ENCODE data around the gene SECISBP2. TPM values are rescaled to one million over a fixed set of nuclear protein-coding genes. Genes with fewer than 3 reads are reported as not detected.
"Not testable (repeated sequence)": the region's sequence is repeated elsewhere in the genome, so short reads cannot be mapped to it uniquely, and the experiment has no call there.

Gene SECISBP2
- 61.5 TPM for polyA plus RNA-seq (2013, experiment 1 of 4)
- polyA plus RNA-seq (2013, experiment 2 of 4): 65.2 TPM
- 48.6 TPM for polyA plus RNA-seq (2013, experiment 3 of 4)
- 55.0 TPM for polyA plus RNA-seq (2013, experiment 4 of 4)

GRCh38 chr9:89318123-89319014 lies at the start of gene SECISBP2:
TSS of gene SECISBP2 (plus strand) at chr9:89318500. CDS start at chr9:89318577, 77 bp downstream.
- H3K27me3 ChIP-seq (ENCODE audit: control insufficient read depth, insufficient read depth, low read length, poor library complexity, severe bottlenecking): no peaks in the 10 kb centered on the region
- no peaks in the 10 kb centered on the region for H3K9me3 ChIP-seq (ENCODE audit: control insufficient read depth, low read length)
- H3K36me3 ChIP-seq (ENCODE audit: control insufficient read depth, insufficient read depth, low read length): peaks cover 20% of the 10 kb centered on the region
- peaks cover 17% of the 10 kb centered on the region for H3K4me1 ChIP-seq (ENCODE audit: control insufficient read depth, insufficient read depth, low read length)
- 1% methylated on average over 91 of the region's 91 CpGs for WGBS, 2 experiments
- H3K4me3 ChIP-seq (ENCODE audit: insufficient read depth, low read depth, low read length): peak within 1 kb of the TSS; percentile 63
- peak within 1 kb of the TSS; percentile 99 for H3K27ac ChIP-seq (ENCODE audit: insufficient read depth, low read depth, low read length, poor library complexity, severe bottlenecking)

- Histone ChIP-seq H3K27me3 (ENCODE audit: control insufficient read depth, insufficient read depth, low read length, poor library complexity, severe bottlenecking) (no peaks in the 10 kb centered on the region), H3K27ac (ENCODE audit: insufficient read depth, low read depth, low read length, poor library complexity, severe bottlenecking) (no peak overlapping the region), H3K4me1 (ENCODE audit: control insufficient read depth, insufficient read depth, low read length) (no peaks in the 10 kb centered on the region), H3K9me3 (ENCODE audit: control insufficient read depth, low read length) (peaks cover 2% of the 10 kb centered on the region), H3K36me3 (ENCODE audit: control insufficient read depth, insufficient read depth, low read length) (no peaks in the 10 kb centered on the region), H3K4me3 (ENCODE audit: insufficient read depth, low read depth, low read length) (no peak overlapping the region)
- 62 to 65% methylated on average over 3 of the region's 3 CpGs for WGBS, 2 experiments
Measured at GRCh38 chr9:89273528-89274279, 44.6 kb upstream of the SECISBP2 start.

GRCh38 chr9:89274838-89275237 lies 43.5 kb upstream of the SECISBP2 start:
- no peaks in the 10 kb centered on the region for H3K4me1 ChIP-seq (ENCODE audit: control insufficient read depth, insufficient read depth, low read length)
- no peaks in the 10 kb centered on the region for H3K27me3 ChIP-seq (ENCODE audit: control insufficient read depth, insufficient read depth, low read length, poor library complexity, severe bottlenecking)
- no peaks in the 10 kb centered on the region for H3K36me3 ChIP-seq (ENCODE audit: control insufficient read depth, insufficient read depth, low read length)
- H3K27ac ChIP-seq (ENCODE audit: insufficient read depth, low read depth, low read length, poor library complexity, severe bottlenecking): no peak overlapping the region
- H3K4me3 ChIP-seq (ENCODE audit: insufficient read depth, low read depth, low read length): no peak overlapping the region
- peaks cover 2% of the 10 kb centered on the region for H3K9me3 ChIP-seq (ENCODE audit: control insufficient read depth, low read length)
- 70 to 74% methylated on average over 5 of the region's 5 CpGs for WGBS, 2 experiments

GRCh38 chr9:89276040-89276439 lies 42.3 kb upstream of the SECISBP2 start:
- H3K9me3 ChIP-seq (ENCODE audit: control insufficient read depth, low read length); H3K36me3 ChIP-seq (ENCODE audit: control insufficient read depth, insufficient read depth, low read length); H3K4me1 ChIP-seq (ENCODE audit: control insufficient read depth, insufficient read depth, low read length); H3K27me3 ChIP-seq (ENCODE audit: control insufficient read depth, insufficient read depth, low read length, poor library complexity, severe bottlenecking); H3K27ac ChIP-seq (ENCODE audit: insufficient read depth, low read depth, low read length, poor library complexity, severe bottlenecking); H3K4me3 ChIP-seq (ENCODE audit: insufficient read depth, low read depth, low read length): not testable (repeated sequence)
- WGBS, 2 experiments: 90 to 94% methylated on average over 2 of the region's 2 CpGs

GRCh38 chr9:89277043-89277442 lies 41.3 kb upstream of the SECISBP2 start:
- H3K36me3 ChIP-seq (ENCODE audit: control insufficient read depth, insufficient read depth, low read length): no peaks in the 10 kb centered on the region
- WGBS, 2 experiments: 94 to 96% methylated on average over 2 of the region's 2 CpGs
- no peaks in the 10 kb centered on the region for H3K27me3 ChIP-seq (ENCODE audit: control insufficient read depth, insufficient read depth, low read length, poor library complexity, severe bottlenecking)
- no peaks in the 10 kb centered on the region for H3K4me1 ChIP-seq (ENCODE audit: control insufficient read depth, insufficient read depth, low read length)
- H3K9me3 ChIP-seq (ENCODE audit: control insufficient read depth, low read length): peaks cover 2% of the 10 kb centered on the region
- H3K27ac ChIP-seq (ENCODE audit: insufficient read depth, low read depth, low read length, poor library complexity, severe bottlenecking): no peak overlapping the region
- H3K4me3 ChIP-seq (ENCODE audit: insufficient read depth, low read depth, low read length): no peak overlapping the region

GRCh38 chr9:89277454-89277853 lies 40.8 kb upstream of the SECISBP2 start:
- Histone ChIP-seq H3K9me3 (ENCODE audit: control insufficient read depth, low read length) (peaks cover 2% of the 10 kb centered on the region), H3K36me3 (ENCODE audit: control insufficient read depth, insufficient read depth, low read length) (no peaks in the 10 kb centered on the region), H3K27ac (ENCODE audit: insufficient read depth, low read depth, low read length, poor library complexity, severe bottlenecking) (no peak overlapping the region), H3K4me3 (ENCODE audit: insufficient read depth, low read depth, low read length) (no peak overlapping the region), H3K4me1 (ENCODE audit: control insufficient read depth, insufficient read depth, low read length) (no peaks in the 10 kb centered on the region), H3K27me3 (ENCODE audit: control insufficient read depth, insufficient read depth, low read length, poor library complexity, severe bottlenecking) (no peaks in the 10 kb centered on the region)

- Histone ChIP-seq H3K4me3 (ENCODE audit: insufficient read depth, low read depth, low read length) (no peak overlapping the region), H3K27me3 (ENCODE audit: control insufficient read depth, insufficient read depth, low read length, poor library complexity, severe bottlenecking) (no peaks in the 10 kb centered on the region), H3K27ac (ENCODE audit: insufficient read depth, low read depth, low read length, poor library complexity, severe bottlenecking) (no peak overlapping the region), H3K4me1 (ENCODE audit: control insufficient read depth, insufficient read depth, low read length) (no peaks in the 10 kb centered on the region), H3K9me3 (ENCODE audit: control insufficient read depth, low read length) (peaks cover 2% of the 10 kb centered on the region), H3K36me3 (ENCODE audit: control insufficient read depth, insufficient read depth, low read length) (no peaks in the 10 kb centered on the region)
- WGBS, 2 experiments: 92 to 94% methylated on average over 2 of the region's 2 CpGs
Measured at GRCh38 chr9:89278551-89278950, 39.7 kb upstream of the SECISBP2 start.

GRCh38 chr9:89278997-89279739 lies 39.1 kb upstream of the SECISBP2 start:
- no peak overlapping the region for H3K4me3 ChIP-seq (ENCODE audit: insufficient read depth, low read depth, low read length)
- no peaks in the 10 kb centered on the region for H3K27me3 ChIP-seq (ENCODE audit: control insufficient read depth, insufficient read depth, low read length, poor library complexity, severe bottlenecking)
- H3K4me1 ChIP-seq (ENCODE audit: control insufficient read depth, insufficient read depth, low read length): no peaks in the 10 kb centered on the region
- H3K9me3 ChIP-seq (ENCODE audit: control insufficient read depth, low read length): peaks cover 2% of the 10 kb centered on the region
- H3K27ac ChIP-seq (ENCODE audit: insufficient read depth, low read depth, low read length, poor library complexity, severe bottlenecking): no peak overlapping the region
- WGBS, 2 experiments: 72 to 87% methylated on average over 4 to 5 of the region's 5 CpGs
- no peaks in the 10 kb centered on the region for H3K36me3 ChIP-seq (ENCODE audit: control insufficient read depth, insufficient read depth, low read length)

GRCh38 chr9:89281106-89281505 lies 37.2 kb upstream of the SECISBP2 start:
- Histone ChIP-seq H3K27ac (ENCODE audit: insufficient read depth, low read depth, low read length, poor library complexity, severe bottlenecking) (no peak overlapping the region), H3K27me3 (ENCODE audit: control insufficient read depth, insufficient read depth, low read length, poor library complexity, severe bottlenecking) (no peaks in the 10 kb centered on the region), H3K9me3 (ENCODE audit: control insufficient read depth, low read length) (no peaks in the 10 kb centered on the region), H3K36me3 (ENCODE audit: control insufficient read depth, insufficient read depth, low read length) (no peaks in the 10 kb centered on the region), H3K4me1 (ENCODE audit: control insufficient read depth, insufficient read depth, low read length) (no peaks in the 10 kb centered on the region), H3K4me3 (ENCODE audit: insufficient read depth, low read depth, low read length) (no peak overlapping the region)
- WGBS, 2 experiments: 90 to 97% methylated on average over 2 of the region's 2 CpGs

Measured in ectodermal cell (in vitro differentiated cells).